ENCODE results near the gene CHST8.

The CHST8 gene

GRCh38 chr19:33722456-33723239, 100.9 kb downstream of the CHST8 start:
- Histone ChIP-seq H3K4me3 (ENCODE audit: low read length, poor library complexity, severe bottlenecking) (no peak overlapping the region), H3K9me3 (ENCODE audit: insufficient read depth, low read depth, low read length) (no peaks in the 10 kb centered on the region), H3K36me3 (ENCODE audit: insufficient read depth, low read length) (no peaks in the 10 kb centered on the region), H4K20me1 (ENCODE audit: insufficient read depth, low read length, poor library complexity, severe bottlenecking) (no peaks in the 10 kb centered on the region), H3K9ac (ENCODE audit: low read depth, low read length, poor library complexity, severe bottlenecking) (no peak overlapping the region), H3K4me1 (ENCODE audit: insufficient read depth, low read length, poor library complexity, severe bottlenecking) (no peaks in the 10 kb centered on the region), H3K9me2 (replicated peaks; ENCODE audit: low read depth, low read length) (no peaks in the 10 kb centered on the region), H3K4me2 (ENCODE audit: low read depth, low read length, poor library complexity, severe bottlenecking) (no peak overlapping the region), H2AFZ (ENCODE audit: low read length) (no peak overlapping the region), H3K79me2 (ENCODE audit: insufficient read depth, low read length) (no peaks in the 10 kb centered on the region), H3K27me3 (ENCODE audit: insufficient read depth, low read length, poor library complexity, severe bottlenecking) (no peaks in the 10 kb centered on the region), H3F3A (ENCODE audit: low read depth) (no peaks in the 10 kb centered on the region)
- no peak for TF ChIP-seq CTCF (conservative IDR thresholded peaks at IDR 0.05; ENCODE audit: low read length)
- no peak for TF ChIP-seq EZH2phosphoT487 (IDR thresholded peaks at IDR 0.05; ENCODE audit: borderline replicate concordance)

- no peak for TF ChIP-seq EZH2phosphoT487 (IDR thresholded peaks at IDR 0.05; ENCODE audit: borderline replicate concordance)
- no peak for TF ChIP-seq CTCF (conservative IDR thresholded peaks at IDR 0.05; ENCODE audit: low read length)
- Histone ChIP-seq H4K20me1 (ENCODE audit: insufficient read depth, low read length, poor library complexity, severe bottlenecking) (no peaks in the 10 kb centered on the region), H2AFZ (ENCODE audit: low read length) (no peak overlapping the region), H3K9me2 (replicated peaks; ENCODE audit: low read depth, low read length) (no peaks in the 10 kb centered on the region), H3K4me2 (ENCODE audit: low read depth, low read length, poor library complexity, severe bottlenecking) (no peak overlapping the region), H3K79me2 (ENCODE audit: insufficient read depth, low read length) (no peaks in the 10 kb centered on the region), H3K27me3 (ENCODE audit: insufficient read depth, low read length, poor library complexity, severe bottlenecking) (no peaks in the 10 kb centered on the region), H3K9me3 (ENCODE audit: insufficient read depth, low read depth, low read length) (no peaks in the 10 kb centered on the region), H3K4me1 (ENCODE audit: insufficient read depth, low read length, poor library complexity, severe bottlenecking) (no peaks in the 10 kb centered on the region), H3K9ac (ENCODE audit: low read depth, low read length, poor library complexity, severe bottlenecking) (no peak overlapping the region), H3F3A (ENCODE audit: low read depth) (no peaks in the 10 kb centered on the region), H3K36me3 (ENCODE audit: insufficient read depth, low read length) (no peaks in the 10 kb centered on the region), H3K4me3 (ENCODE audit: low read length, poor library complexity, severe bottlenecking) (no peak overlapping the region)
Observed at GRCh38 chr19:33723512-33723911, 101.8 kb downstream of the CHST8 start.

- Histone ChIP-seq H4K20me1 (ENCODE audit: insufficient read depth, low read length, poor library complexity, severe bottlenecking) (no peaks in the 10 kb centered on the region), H3K79me2 (ENCODE audit: insufficient read depth, low read length) (no peaks in the 10 kb centered on the region), H3K36me3 (ENCODE audit: insufficient read depth, low read length) (no peaks in the 10 kb centered on the region), H3K9ac (ENCODE audit: low read depth, low read length, poor library complexity, severe bottlenecking) (no peak overlapping the region), H3K9me2 (replicated peaks; ENCODE audit: low read depth, low read length) (no peaks in the 10 kb centered on the region), H3F3A (ENCODE audit: low read depth) (no peaks in the 10 kb centered on the region), H2AFZ (ENCODE audit: low read length) (no peak overlapping the region), H3K4me1 (ENCODE audit: insufficient read depth, low read length, poor library complexity, severe bottlenecking) (no peaks in the 10 kb centered on the region), H3K9me3 (ENCODE audit: insufficient read depth, low read depth, low read length) (no peaks in the 10 kb centered on the region), H3K4me2 (ENCODE audit: low read depth, low read length, poor library complexity, severe bottlenecking) (no peak overlapping the region), H3K4me3 (ENCODE audit: low read length, poor library complexity, severe bottlenecking) (no peak overlapping the region), H3K27me3 (ENCODE audit: insufficient read depth, low read length, poor library complexity, severe bottlenecking) (no peaks in the 10 kb centered on the region)
- TF ChIP-seq CTCF (conservative IDR thresholded peaks at IDR 0.05; ENCODE audit: low read length), result no peak
- no peak for TF ChIP-seq EZH2phosphoT487 (IDR thresholded peaks at IDR 0.05; ENCODE audit: borderline replicate concordance)
Observed at GRCh38 chr19:33724021-33724720, 102.4 kb downstream of the CHST8 start.

Data from Loucy (cell line).